Stimulated activated CD4-positive, alpha-beta T cell treated with anti-CD3 and anti-CD28 coated beads, Interleukin-4, amount 100 ng/mL, for 24 hours (primary cell): ENCODE results near the gene SLC6A12.
"Not testable (repeated sequence)": the region's sequence is repeated elsewhere in the genome, so short reads cannot be mapped to it uniquely, and the experiment has no call there.

Source experiments
- DNase-seq: peaks from one replicate; pipeline ENCODE4 v3.0.0-alpha.2; 2020

SLC6A12 gene

DNA sequence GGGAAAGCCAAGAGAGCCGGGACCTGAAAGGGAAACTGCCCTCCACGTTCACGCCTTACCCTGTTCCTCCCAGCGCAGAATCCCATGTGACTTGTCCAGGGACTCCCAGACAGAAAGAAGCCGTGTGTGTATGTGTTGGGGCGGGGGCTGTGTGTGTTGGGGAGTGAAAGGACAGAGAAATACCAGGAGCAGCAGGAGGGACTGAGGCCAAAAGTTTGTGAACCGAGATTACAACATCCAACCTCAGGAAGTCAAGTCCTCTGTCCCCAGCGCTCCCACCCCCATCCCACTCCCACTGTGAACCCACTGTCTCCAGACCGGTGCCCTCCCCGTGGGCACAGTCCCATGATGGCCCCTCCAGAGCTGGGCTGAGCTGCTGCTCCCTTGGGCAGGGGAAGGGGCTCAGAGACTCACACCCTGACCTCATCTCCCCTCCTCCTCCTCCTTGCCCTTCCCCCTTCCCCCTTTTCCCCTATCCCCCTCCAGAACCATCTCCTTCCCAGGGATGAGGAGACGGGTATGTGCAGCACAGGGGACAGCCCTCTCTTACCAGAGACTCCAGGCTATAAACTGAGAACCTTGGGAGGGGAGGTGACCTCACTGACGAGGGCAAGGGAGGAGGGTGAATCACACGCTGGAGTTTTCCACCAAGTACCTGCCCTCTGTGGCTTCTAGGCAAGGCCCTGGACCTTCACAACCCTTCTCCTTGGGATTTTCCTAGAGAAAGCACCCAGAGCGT lies at the start of gene SLC6A12:
TSS of gene SLC6A12 (minus strand) at position 155 of the 739 bp plus-strand sequence. CDS start 4,171 bp downstream, outside the sequence.
- DNase-seq: no peak

DNA sequence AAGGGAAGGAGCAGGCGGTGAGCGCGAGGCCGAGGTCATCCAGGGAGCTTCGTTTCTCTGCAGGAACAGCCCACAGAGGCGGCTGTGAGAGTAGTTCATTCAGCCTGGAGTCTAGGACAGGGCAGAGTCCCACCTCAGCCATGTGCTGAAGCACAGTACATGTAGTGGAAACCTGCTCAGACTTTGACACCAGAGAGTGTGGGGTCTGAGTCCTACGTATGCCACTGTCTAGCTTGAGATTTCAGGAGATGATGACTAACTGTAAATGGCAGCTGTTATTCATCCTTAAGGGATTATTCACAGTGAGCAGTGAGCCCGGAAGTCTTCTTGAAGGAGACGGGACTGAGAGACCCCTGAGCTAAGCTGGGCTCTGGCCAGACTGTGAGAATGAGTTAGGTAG lies 49.6 kb upstream of the SLC6A12 start:
- no peak for DNase-seq

DNA sequence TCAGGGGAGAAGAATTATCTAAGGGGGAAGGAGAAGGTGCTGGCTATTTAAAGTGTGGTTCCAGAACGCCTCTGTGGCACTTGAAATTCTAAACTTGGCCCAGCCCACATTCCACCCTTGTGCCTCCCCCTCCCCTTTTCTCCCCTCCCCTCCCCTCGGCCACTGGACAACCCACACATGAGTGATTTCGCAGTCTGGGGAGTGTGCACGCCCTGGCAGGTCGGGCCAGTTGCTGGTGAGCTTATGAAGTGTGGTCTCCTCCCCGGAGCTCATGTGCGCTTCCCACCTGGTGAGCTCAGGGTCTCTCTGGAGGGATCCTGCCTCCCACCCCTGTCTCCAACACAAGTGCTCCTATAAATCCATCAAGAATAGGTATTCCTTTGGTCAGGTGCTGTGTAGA lies 48.9 kb upstream of the SLC6A12 start, which contains the start of gene SLC6A13:
TSS of gene SLC6A13 (minus strand) at position 20 of the 400 bp plus-strand sequence. CDS start 2,784 bp downstream, outside the sequence.
- no peak for DNase-seq

DNA sequence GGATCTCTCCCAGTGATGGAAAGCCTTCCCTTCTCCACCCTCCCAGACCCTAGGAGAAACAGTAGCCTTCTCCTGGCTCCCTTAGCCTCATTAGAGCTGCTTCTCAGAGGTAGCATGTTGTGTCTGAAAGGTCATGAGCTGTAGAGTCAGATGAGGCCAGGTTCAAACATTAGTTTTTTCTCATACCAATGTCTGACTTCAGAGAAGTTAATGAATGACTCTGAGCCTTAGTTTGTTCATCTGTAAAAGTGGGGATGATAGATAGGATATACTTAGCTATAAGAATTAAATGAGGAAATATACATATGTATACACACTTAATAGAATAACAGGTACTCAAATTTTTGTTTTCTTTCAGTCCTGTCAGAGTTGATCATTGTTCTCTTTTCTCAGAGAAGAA lies 48.2 kb upstream of the SLC6A12 start:
- DNase-seq: no peak

DNA sequence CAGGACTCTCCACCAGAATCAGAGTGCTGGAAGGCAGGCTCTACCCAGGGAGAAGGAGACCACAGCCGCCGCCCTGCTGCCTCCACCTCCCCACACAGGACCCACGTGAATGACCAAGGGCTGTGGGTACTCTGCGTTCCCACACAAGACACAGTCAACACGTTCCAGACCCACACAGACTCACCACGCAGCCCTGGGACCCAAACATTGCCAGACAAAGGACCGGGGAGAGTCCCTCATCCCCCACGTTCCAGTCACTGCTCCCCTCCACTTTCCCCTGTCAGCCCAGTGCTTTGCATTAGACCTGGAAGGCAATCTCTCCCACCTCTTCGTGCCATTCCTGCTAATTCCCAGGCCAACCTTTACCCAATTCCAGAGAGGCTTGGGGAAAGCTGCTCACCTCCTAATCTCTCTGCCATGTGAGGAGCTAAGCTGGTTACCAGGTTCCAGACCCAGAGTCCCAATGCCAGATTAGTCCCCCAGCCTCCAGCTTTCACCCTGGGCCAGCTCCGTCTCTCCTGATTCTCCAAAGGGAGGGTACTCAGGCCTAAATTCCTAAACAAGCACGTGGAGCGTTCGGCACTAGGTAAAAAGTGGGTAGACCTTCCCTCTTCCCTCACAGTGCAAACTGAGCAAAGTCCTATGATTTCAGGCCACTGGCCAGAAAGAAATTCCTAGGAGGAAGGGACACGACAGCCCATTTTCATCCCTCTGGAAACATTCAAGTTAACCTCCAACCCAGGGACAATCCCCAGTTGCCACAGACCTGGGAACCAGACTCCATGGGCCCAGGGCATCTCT lies 43.8 kb upstream of the SLC6A12 start:
- DNase-seq: no peak

DNA sequence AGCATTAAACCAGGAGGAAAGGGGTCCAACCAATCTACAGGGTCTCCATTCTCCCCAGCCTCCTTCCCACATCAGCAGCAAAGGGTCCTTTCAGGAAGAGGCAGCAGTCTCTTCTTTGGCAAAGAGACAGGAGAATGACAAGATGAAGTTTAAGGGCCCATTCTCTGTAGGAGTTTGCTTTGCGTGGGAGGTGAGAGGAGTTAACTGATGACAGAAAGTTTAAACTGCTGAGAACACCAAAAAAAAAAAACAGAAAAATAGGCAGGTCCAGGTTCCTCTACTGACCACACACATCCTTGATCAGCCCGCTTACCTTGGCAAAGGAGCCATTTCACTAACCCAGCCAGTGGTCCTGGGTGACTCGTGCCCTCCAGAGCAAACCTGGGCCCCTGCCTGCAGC lies 43.0 kb upstream of the SLC6A12 start:
- DNase-seq: no peak

DNA sequence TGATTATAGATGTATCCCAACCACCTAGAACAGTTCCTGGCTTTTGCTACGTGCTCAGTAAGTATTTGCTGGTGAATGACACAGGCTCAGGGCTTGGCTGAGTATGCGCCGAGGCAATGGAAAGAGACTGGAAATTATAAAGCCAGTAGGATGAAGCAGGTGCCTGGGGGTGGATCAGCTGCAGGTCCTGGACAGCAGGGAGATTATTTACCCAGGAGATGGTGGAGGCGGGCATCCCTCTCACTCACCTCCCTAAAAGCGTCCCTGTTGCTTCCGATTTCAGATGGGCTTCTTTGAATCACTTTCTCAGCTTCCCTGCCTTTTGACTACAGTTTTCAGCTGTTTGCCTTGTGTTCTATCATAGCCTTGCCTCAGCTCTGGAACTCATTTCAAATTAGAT lies 42.3 kb upstream of the SLC6A12 start:
- DNase-seq: no peak

DNA sequence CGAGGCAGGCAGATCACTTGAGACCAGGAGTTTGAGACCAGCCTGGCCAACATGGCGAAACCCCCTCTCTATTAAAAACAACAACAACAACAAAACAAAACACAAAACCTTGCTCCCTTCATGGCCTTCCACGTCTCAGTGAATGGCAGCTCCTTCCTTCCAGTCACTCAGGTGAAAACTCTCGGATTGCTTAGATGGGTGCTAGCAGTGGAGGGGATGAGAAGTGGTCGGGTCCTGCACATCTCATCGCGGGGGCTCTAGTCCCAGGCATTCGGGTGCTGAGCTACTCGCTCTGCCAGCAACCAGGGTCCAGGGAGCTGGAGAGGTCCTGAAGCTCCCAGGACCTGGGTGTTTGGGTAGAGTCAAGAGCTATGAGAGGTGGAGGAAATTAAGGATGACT lies 41.0 kb upstream of the SLC6A12 start:
- DNase-seq: no peak

DNA sequence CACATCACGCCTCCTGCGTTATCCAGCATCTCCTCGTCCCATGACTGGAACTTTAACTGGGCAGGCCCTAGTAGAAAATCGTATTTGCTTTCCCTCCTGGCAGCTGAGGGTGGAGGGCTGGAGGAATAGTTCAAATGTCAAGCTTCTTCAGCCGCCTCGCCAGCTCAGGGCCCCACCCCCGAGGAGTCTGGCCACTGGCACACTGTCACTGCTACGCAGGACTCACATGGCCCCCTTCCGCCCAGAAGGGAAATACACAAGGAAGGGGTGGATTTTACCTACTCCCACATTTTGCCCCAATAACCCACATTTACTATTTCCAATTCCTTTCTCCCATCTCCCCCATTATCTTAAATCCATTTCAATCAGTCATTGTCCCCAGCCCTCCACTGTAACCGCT lies 40.1 kb upstream of the SLC6A12 start:
- DNase-seq: no peak

DNA sequence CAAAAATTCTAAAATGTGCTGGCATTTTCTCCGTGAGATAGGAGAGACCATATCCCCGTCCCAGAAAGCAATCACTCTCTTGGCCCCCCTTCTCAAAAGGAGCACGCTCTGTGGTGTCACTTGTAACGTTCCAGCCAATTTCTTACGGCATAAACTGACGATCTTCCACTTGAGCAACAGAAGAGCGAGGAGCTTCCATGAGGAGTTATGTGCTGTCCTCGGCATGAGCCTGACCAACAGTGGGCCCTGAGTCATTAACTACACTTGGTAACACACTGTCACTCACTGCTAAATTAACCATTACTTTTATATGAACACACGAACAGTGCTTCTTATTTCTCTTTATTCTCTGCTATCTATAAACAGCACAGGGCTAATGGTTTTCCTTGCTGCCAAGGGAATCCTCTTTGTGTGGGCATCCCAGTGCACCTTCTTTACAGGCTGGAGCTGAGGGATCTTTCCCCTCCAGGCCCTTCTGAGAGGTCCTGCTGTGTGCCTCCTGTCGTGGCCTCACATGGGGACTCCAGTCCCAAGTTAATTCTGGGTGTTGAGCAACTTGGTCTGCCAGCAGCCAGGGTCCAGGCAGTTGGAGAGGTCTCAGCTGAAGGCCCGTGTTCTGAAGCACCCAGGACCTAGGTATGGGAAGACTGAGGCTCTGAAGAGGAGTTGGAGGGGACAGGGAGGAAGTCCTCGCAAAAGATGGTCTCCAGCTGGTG lies 39.3 kb upstream of the SLC6A12 start:
- no peak for DNase-seq

DNA sequence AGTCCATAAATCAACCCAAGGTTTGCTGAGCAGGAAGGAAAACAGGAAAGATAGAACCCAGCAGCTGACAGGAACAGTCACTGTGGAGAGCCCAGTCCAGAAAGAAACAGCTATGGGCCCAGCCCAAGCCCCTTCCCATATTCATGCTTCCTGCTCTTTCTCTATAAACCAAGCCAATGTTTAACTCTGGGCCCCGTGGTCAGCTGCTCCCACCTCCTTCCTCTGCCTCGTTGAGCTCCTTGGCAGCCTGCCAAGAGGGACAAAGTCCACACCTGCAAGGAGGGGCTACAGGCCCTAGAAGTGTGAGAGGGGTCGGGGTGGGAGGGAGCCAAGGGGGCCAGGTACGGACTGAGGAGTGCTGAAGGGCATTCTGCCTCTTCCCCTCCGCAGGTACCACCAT lies 38.7 kb upstream of the SLC6A12 start:
- DNase-seq: no peak

DNA sequence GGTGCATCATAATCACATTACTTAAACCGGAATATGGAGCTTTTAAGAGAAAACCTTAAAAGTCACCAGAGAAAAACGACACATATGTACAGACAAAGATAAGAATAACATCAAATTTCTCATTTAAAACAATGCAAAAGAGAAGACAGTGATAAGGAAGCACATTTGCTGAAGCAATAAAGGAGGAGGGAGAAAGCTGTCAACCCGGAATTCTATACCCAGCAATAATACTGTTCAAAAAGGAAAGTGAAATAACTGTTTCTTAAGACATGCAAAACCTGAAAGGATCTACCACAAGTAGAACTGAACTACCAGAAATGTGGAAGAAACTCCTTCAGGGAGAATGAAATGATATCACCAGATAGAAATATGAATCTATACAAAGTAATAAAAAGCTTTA lies 33.3 kb upstream of the SLC6A12 start:
- no peak for DNase-seq

DNA sequence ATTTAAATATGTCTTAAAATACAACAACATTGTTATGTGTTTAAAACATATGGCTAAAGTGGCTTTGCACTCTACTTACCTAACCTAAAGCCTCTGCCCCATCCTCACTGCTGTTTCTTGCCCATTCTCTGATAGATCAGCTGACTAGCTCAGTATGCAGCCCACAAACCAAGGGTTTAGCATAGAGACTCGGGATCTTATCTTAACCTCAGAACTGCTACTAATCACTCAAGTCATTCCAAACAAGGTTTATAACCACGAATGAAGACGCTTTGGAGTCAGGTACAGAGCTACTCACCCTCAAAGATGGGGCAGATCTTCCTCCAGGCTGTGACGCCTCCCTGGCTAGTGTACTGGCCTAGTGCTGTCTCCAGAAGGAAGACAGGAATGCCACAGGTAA lies 29.4 kb upstream of the SLC6A12 start:
- no peak for DNase-seq

DNA sequence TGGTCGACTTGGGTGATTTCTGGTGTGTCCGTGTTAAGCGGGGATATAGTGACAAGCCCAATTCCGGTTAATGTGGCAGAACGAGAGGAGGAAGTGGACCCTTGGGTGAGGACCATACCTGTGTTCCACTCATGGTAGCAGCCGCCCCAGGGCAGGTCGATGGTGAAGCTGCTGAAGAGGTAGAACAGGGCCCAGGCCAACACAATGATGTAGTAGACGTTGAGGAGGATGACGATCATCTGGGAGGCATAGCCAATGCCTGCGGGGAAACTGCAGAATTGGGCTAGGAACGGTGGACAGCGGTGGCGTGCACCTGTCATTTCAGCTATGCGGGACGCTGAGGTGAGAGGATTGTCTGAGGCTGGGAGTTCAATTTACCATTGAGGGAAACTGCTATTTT lies 28.5 kb upstream of the SLC6A12 start:
- DNase-seq: no peak

DNA sequence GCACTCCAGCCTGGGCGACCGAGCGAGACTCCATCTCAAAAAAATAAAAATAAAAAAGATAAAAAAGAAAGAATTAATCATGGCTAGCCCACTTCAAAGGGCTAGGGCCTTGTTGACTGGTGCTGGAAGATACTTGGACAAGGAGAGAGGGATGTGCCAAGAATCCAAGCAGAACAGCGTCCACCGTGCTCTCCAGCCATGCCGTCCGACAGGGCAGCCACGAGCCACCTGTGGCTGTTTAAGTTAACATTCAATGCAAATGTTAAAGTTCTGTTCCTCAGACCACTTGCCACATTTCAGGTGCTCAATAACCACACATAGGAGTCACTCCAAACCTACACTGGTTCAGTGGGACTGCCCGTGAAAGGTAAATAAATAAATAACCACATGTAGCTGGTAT lies 27.3 kb upstream of the SLC6A12 start:
- DNase-seq: no peak

DNA sequence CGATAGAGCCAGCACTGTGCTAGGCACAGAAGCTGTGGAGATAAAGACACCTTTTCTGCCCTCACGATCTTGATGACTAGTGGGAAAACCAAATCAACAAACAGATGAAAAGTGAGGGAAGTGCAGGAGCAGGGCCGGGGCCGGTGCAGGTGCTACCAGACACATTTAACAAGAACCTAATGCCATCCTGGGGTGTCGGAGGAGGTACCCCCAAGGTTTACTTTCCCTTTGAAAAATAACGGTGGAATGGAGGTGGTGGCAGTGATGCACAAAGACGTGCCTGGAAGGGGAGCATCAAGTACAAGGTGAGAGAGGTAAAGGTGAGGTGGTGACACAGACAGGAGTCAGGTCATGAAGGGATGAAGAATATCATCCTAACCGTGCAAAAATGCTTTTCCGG lies 26.6 kb upstream of the SLC6A12 start:
- no peak for DNase-seq

DNA sequence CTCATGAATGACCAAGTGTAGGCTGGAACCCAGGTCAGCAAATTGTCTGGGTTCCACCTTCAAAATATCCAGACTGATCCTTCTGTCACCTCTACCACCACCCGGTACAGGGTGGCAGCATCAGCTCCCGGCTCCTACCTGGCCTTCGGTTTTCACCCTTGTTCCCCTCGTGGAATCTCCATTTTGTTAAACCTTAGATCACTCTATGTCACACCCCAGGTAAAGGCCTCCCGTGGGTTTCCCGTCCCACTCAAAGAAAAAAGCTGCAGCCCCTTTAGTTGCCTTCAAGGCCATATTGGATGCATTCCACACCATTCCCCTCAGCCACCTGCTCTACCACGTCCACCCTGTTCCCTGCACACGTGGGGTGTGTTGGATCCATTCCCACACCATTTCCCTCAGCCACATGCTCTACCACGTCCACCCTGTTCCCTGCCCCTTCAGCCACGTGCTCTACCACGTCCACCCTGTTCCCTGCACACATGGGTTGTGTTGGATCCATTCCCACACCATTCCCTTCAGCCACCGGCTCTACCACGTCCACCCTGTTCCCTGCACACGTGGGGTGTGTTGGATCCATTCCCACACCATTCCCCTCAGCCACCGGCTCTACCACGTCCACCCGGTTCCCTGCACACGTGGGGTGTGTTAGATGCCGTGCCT lies 24.9 kb upstream of the SLC6A12 start:
- DNase-seq: no peak

DNA sequence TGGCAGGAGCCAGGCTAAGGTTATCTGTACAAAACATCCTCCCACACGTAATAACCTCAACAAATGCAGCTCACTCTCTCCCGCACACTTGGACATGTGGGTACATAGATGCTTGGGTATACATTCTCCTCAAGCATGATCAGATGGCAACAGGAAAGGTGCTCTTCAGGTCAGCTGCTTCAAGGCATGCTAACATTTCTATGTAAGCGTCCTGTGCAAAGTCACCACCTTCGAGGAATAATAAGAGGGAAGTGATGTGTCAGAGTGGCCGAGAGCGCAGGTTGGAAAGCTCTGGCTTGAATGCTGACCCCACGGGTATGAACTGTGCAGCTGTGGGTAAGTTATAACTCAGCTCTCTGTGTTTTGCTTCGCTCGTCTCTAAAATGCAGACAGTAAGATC lies 24.2 kb upstream of the SLC6A12 start:
- DNase-seq: no peak

DNA sequence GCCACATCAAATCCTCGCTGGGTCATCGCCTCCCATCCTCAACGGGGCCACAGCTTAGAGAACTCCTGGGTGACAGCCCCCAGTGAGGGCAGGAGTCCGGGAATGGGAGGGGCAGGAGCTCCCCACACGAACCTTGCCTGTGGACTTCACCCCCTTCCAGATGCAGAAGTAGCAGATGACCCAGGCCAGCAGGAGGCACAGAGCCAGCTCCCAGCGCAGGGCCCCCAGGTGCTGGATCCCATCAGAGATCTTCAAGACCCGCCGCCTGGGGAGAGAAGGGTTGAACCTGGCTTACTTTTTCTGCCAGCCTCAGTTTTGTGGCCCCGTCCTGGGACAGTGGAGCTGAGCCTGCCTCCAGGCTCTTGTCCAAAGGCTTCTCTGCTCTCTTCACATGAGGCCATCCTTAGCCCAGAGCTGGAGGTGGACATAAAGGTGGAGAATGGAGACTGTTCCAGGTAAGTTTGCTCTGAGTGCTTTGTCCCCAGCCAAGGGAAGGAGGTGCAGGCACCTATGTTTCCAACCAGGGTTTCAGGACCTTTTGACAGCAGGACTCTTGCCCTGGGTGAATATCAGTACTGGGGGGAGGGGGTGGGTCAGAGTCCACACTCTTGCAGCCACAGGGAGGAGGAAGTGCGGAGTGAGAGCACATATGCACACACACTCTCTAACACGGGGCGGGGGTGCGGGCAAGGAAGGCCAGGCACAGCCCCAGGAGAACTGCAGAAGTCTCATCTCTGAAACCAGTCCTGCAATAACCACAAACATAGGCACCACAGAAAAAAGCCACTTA lies 23.3 kb upstream of the SLC6A12 start:
- no peak for DNase-seq

DNA sequence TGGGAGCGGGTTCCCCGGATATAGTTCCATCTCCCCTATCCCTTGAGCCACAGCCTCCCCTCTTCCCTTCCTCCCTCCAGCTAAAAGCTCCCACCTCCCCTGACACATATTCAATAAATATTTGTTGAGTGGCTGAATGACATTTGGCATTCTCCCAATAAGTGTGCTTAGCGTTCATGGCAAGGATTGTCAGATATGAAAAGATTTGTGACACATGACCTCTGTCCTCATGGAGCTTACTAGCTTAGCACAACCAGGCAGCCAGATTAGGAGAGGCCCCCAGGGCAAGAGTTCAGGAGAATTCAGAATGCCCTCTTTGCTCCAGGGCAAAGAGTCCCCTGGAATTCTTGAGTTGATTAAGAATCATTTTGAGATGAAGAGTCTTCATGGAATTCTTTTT lies 22.5 kb upstream of the SLC6A12 start:
- DNase-seq: no peak

DNA sequence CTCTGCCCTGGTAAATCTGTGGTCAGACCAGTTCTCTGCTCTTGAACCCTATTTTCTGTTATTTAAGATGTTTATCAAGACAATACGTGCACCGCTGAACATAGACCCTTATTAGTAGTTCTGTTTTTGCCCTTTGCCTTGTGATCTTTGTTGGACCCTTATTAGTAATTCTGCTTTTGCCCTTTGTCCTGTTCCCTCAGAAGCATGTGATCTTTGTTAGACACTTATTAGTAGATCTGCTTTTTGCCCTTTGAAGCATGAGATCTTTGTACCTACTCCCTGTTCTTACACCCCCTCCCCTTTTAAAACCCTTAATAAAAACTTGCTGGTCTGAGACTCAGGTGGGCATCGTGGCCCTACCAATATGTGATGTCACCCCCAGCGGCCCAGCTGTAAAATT lies 22.0 kb upstream of the SLC6A12 start:
- DNase-seq: not testable (repeated sequence)

DNA sequence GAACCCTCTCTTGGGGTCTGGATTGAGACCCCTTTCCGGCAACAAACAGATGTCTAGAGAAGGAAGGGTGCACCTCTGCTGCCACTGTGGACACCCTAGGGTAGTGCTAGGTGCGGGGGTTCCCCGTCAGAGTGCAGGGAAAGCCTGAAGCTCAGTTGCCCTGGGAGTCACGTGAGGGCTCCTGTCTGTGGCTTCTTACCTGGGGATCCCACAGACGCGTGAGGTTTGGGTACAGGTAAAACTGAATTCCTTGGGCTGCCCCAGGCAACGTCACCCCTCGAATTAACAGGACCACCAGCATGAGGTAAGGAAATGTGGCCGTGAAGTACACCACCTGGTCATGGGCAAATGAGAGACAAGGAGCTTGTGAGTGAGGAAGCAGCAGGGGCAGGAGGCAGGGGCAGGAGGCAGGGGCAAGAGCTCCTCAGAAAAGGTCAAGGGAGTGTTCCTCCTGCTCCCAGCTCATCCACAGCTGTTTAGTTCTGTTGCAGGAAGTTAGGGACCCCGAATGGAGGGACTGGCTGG lies 21.0 kb upstream of the SLC6A12 start:
- DNase-seq: no peak
